Measurements from ENCODE around the gene DSC1. TPM values are rescaled to one million over a fixed set of nuclear protein-coding genes. Genes with fewer than 3 reads are reported as not detected.

Gene DSC1
- total and polyA plus RNA-seq, 12 donors = 0.03 to 21.8 (median 7.7) TPM

DNA sequence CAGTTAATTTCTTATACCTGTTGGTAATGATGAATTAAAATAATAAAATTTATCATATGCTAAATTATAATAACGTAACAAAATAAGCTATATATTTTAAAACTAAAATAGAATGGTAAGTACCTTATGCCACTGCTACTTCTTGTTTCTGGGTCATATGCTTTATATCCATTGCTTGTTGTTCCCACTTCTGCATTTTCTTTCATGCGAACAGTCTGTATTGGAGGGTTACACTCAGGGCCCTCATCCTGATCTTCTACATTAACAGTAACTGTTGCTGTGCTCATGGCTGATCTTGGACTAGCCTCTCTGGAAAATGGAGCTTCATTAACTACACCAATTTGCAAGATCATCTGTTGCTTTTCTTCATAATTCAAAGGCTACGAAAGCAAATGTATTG, 82.7 kb downstream of the DSC1 start:
- H3K36me3 ChIP-seq = peaks cover 0 to 55% (median 7%) of the 10 kb centered on the region in 9 donors
- TF ChIP-seq, protein P1, sequence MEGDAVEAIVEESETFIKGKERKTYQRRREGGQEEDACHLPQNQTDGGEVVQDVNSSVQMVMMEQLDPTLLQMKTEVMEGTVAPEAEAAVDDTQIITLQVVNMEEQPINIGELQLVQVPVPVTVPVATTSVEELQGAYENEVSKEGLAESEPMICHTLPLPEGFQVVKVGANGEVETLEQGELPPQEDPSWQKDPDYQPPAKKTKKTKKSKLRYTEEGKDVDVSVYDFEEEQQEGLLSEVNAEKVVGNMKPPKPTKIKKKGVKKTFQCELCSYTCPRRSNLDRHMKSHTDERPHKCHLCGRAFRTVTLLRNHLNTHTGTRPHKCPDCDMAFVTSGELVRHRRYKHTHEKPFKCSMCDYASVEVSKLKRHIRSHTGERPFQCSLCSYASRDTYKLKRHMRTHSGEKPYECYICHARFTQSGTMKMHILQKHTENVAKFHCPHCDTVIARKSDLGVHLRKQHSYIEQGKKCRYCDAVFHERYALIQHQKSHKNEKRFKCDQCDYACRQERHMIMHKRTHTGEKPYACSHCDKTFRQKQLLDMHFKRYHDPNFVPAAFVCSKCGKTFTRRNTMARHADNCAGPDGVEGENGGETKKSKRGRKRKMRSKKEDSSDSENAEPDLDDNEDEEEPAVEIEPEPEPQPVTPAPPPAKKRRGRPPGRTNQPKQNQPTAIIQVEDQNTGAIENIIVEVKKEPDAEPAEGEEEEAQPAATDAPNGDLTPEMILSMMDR (IDR thresholded peaks at IDR 0.05) = no peak

More for the DNA sequence above, 82.7 kb downstream of the DSC1 start:
- DNase-seq (no peak), ATAC-seq (no peak)
- intact Hi-C loops (cut with DNase I) = no loop called here
- Histone ChIP-seq H3K4me3 (no peak overlapping the region), H3K9me3 (peaks cover 0 to 9% (median 0%) of the 10 kb centered on the region in 11 donors), H3K27ac (no peak overlapping the region), H3K27me3 (no peaks in the 10 kb centered on the region), H3K4me1 (no peaks in the 10 kb centered on the region)
- WGBS, 2 donors = 96% methylated on average over 3 of the region's 3 CpGs

Other genes with a start within 250 kb of the DSC1 start
- under 1 TPM in 7 of 10 donors, not detected in 3; 0.04 to 0.44 (median 0.13) TPM for gene DSC3, start 120.1 kb downstream of the DSC1 start, total RNA-seq
- gene DSC3, start 120.1 kb downstream of the DSC1 start, polyA plus RNA-seq = under 1 TPM; 0.07 to 0.39 TPM
- gene DSC2, start 60.4 kb downstream of the DSC1 start, total RNA-seq = 10 to 100 TPM; 22.5 to 31.4 (median 26.4) TPM
- 1 to 10 TPM; 5.1 to 7.9 TPM for gene DSC2, start 60.4 kb downstream of the DSC1 start, polyA plus RNA-seq
- 1 to 10 TPM in 5 of 10 donors, under 1 TPM in 5; 0.18 to 2.6 (median 0.99) TPM for gene DSG1, start 155.3 kb upstream of the DSC1 start, total RNA-seq
- gene DSG1, start 155.3 kb upstream of the DSC1 start, polyA plus RNA-seq = under 1 TPM; under 0.01 to 0.07 TPM
- not detected for gene DSG4, start 213.9 kb upstream of the DSC1 start, total RNA-seq
- gene DSG4, start 213.9 kb upstream of the DSC1 start, polyA plus RNA-seq = not detected